ELF-1 (cell line): ENCODE measurements around the gene UFSP1.
A peak's percentile ranks its signal among the peaks of the same experiment; 100 is the strongest.
"Not testable (repeated sequence)": the region's sequence is repeated elsewhere in the genome, so short reads cannot be mapped to it uniquely, and the experiment has no call there.

Experiments used
- DNase-seq: peaks from one replicate; pipeline ENCODE4 v3.0.0-alpha.2; 2016; ENCODE audit warnings: low read depth, low spot score

The UFSP1 gene

GRCh38 chr7:100860702-100861615 lies 28.6 kb downstream of the UFSP1 start:
- DNase-seq, result no peak

DNA sequence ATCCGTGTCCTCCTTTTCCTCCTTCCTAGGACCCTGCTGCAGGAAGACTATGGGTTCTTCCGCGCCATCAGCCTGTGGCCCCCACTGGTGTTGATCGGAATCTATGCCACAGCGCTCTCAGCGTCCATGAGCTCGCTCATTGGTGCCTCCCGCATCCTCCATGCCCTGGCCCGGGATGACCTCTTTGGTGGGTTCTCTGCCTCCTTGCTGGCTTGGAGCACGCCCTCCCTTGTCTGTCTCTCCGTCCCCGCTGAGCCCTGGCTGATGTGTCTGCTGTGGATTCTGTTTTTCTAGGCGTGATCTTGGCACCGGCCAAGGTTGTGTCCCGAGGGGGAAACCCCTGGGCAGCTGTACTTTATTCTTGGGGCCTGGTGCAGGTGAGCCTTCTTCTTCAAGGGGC lies 29.7 kb downstream of the UFSP1 start:
- no peak for DNase-seq

- peak; percentile 90 for DNase-seq
These were observed 32.6 kb downstream of the UFSP1 start for GRCh38 chr7:100856871-100857282.

DNA sequence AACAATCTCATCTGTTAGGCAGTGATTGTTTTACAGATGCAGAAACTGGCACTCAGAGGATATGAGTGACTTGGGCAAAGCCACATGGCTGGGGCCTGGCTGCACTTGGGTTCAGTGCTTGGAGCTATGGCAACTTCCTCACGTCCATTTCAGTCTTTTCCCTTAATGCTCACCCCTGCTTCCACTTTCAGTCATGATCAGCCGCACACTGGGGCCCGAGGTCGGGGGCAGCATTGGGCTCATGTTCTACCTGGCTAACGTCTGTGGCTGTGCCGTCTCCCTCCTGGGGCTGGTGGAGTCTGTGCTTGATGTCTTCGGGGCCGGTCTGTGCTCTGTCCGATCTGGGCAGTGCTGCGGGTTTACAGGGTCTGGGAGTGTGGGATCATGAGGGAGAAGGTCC lies 34.0 kb downstream of the UFSP1 start:
- no peak for DNase-seq

- not testable (repeated sequence) for DNase-seq
These were observed 34.6 kb downstream of the UFSP1 start for GRCh38 chr7:100854899-100855298.

- no peak for DNase-seq
These were observed 35.2 kb downstream of the UFSP1 start for GRCh38 chr7:100854146-100854895.

- peak; percentile 94 for DNase-seq
These were observed 37.3 kb downstream of the UFSP1 start, which contains the start of gene SLC12A9 for GRCh38 chr7:100852048-100852872. SLC12A9 (plus strand) TSS chr7:100852713; CDS start chr7:100854198, 1,485 bp downstream.

- DNase-seq, result no peak
These were observed 42.2 kb downstream of the UFSP1 start for GRCh38 chr7:100847360-100847759.

DNA sequence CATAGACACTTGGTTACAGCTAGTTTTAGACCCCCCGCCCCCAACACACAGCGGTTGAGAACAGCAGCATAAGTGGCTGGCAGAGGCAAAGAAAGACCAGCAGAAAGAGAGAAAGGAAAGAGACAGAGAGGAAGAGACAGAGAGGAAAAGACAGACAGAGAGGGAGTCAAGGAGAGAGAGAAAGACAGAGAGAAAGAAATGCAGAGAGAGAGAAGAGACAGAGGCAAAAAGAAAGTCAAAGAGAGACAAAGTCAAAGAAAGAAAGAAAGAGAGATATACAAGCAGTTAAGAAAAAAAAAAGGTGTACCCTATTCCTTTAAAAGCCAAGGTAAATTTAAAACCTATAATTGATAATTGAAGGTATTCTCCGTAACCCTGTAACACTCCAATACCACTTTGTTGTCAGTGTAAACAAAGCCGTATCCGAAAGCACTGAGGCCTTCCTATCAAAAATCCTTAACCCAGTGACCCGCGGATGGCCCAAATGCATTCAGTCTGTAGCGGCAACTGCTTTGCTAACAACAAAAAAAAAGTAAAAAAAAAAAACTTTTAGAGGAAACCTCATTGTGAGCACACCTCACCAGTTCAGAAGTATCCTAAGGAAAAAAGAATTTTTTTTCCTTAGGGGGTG lies 48.9 kb downstream of the UFSP1 start:
- no peak for DNase-seq

- no peak for DNase-seq
These were observed 50.2 kb downstream of the UFSP1 start for GRCh38 chr7:100839361-100839760.
